WTC11 (cell line): ENCODE results near the gene AOC1. TPM values are rescaled to one million over a fixed set of nuclear protein-coding genes. Genes with fewer than 3 reads are reported as not detected.

ENCODE experiments used
- ATAC-seq: fragments of 200-7000 bp; cut with Tn5 transposase; 2 replicates; pipeline ENCODE4 v1.10.0; 2021; ENCODE audit warnings: mild to moderate bottlenecking, moderate library complexity
- CTCF ChIA-PET: fragments of 300-600 bp; sonication (Branson Sonifier 250); formaldehyde crosslinking; loops from one replicate; lab custom pipeline; 2021; ENCODE audit warnings: antibody characterized with exemption; lab: Charles Lee
- POLR2A ChIA-PET: fragments of 350-600 bp; sonication (Branson Sonifier 250); formaldehyde crosslinking; loops from one replicate; lab custom pipeline; 2021; ENCODE audit warnings: antibody characterized with exemption; lab: Charles Lee
- DNase-seq: peaks from one replicate; pipeline ENCODE4 v3.0.0; 2021; ENCODE audit warnings: low spot score
- H3K27ac Mint-ChIP-seq: 2 replicates; pipeline ENCODE4 v1.8.0; 2021; ENCODE audit warnings: mixed read lengths
- H3K27me3 Mint-ChIP-seq: 2 replicates; pipeline ENCODE4 v1.8.0; 2021; ENCODE audit warnings: low read depth, mild to moderate bottlenecking, moderate library complexity, mixed read lengths
- H3K36me3 Mint-ChIP-seq: 2 replicates; pipeline ENCODE4 v1.8.0; 2021; ENCODE audit warnings: mixed read lengths
- H3K4me1 Mint-ChIP-seq: 2 replicates; pipeline ENCODE4 v1.8.0; 2022; ENCODE audit warnings: mixed read lengths
- H3K4me3 Mint-ChIP-seq: 2 replicates; pipeline ENCODE4 v1.8.0; 2021; ENCODE audit warnings: mild to moderate bottlenecking, moderate library complexity, mixed read lengths
- H3K9me3 Mint-ChIP-seq: 2 replicates; pipeline ENCODE4 v1.8.0; 2021; ENCODE audit warnings: mixed read lengths
- CREB1 ChIP-seq: sonication (generic); formaldehyde crosslinking; IDR thresholded peaks from 2 replicates; pipeline ENCODE4 v1.8.0; 2023; ENCODE audit warnings: mild to moderate bottlenecking, missing genetic modification reagents
- CREM ChIP-seq: sonication (generic); formaldehyde crosslinking; IDR thresholded peaks from 2 replicates; pipeline ENCODE4 v1.8.1; 2022; ENCODE audit warnings: mild to moderate bottlenecking, missing genetic modification reagents, moderate library complexity
- EMX1 ChIP-seq: fragments of 250-450 bp; sonication (Bioruptor Pico); IDR thresholded peaks from 2 replicates; pipeline ENCODE4 v1.8.0; 2021; ENCODE audit warnings: mild to moderate bottlenecking
- ETV6 ChIP-seq: sonication (generic); formaldehyde crosslinking; IDR thresholded peaks from 2 replicates; pipeline ENCODE4 v1.8.1; 2022; ENCODE audit warnings: mild to moderate bottlenecking, missing genetic modification reagents
- FOXP1 ChIP-seq: sonication (generic); formaldehyde crosslinking; IDR thresholded peaks from 2 replicates; pipeline ENCODE4 v1.8.0; 2022; ENCODE audit warnings: missing genetic modification reagents, mild to moderate bottlenecking, moderate library complexity, borderline replicate concordance
- GABPB1 ChIP-seq: sonication (generic); formaldehyde crosslinking; IDR thresholded peaks from 2 replicates; pipeline ENCODE4 v1.8.1; 2023; ENCODE audit warnings: mild to moderate bottlenecking, missing genetic modification reagents
- NFYB ChIP-seq: sonication (generic); formaldehyde crosslinking; conservative IDR thresholded peaks from 2 replicates; pipeline ENCODE4 v1.8.0; 2022; ENCODE audit warnings: low read depth, missing genetic modification reagents
- SMAD3 ChIP-seq: sonication (generic); formaldehyde crosslinking; IDR thresholded peaks from 2 replicates; pipeline ENCODE4 v1.8.0; 2022; ENCODE audit warnings: missing genetic modification reagents, mild to moderate bottlenecking, borderline replicate concordance
- TEAD4 ChIP-seq: sonication (generic); formaldehyde crosslinking; IDR thresholded peaks from 2 replicates; pipeline ENCODE4 v1.8.0; 2022; ENCODE audit warnings: mild to moderate bottlenecking, missing genetic modification reagents
- TP53 ChIP-seq: sonication (generic); formaldehyde crosslinking; IDR thresholded peaks from 2 replicates; pipeline ENCODE4 v1.8.1; 2023; ENCODE audit warnings: mild to moderate bottlenecking, missing genetic modification reagents
- ZNF232 ChIP-seq: sonication (generic); formaldehyde crosslinking; IDR thresholded peaks from 2 replicates; pipeline ENCODE4 v1.8.0; 2022; ENCODE audit warnings: mild to moderate bottlenecking, missing genetic modification reagents
- ZNF263 ChIP-seq: sonication (generic); formaldehyde crosslinking; IDR thresholded peaks from 2 replicates; pipeline ENCODE4 v1.8.1; 2022; ENCODE audit warnings: low read depth, mild to moderate bottlenecking, moderate library complexity, missing genetic modification reagents
- total RNA-seq: library from RNA; stranded (reverse); gene quantifications from 3 replicates; pipeline ENCODE4 v1.2.3, GENCODE V29; 2021
- TF ChIP-seq, protein P1 (sequence below): sonication (generic); formaldehyde crosslinking; IDR thresholded peaks from 2 replicates; pipeline ENCODE4 v1.8.1; 2023; ENCODE audit warnings: mild to moderate bottlenecking, moderate library complexity, missing genetic modification reagents
- TF ChIP-seq, protein P2 (sequence below): sonication (generic); formaldehyde crosslinking; IDR thresholded peaks from 2 replicates; pipeline ENCODE4 v1.8.1; 2023; ENCODE audit warnings: mild to moderate bottlenecking, missing genetic modification reagents, moderate library complexity
- TF ChIP-seq, protein P3 (sequence below): sonication (generic); formaldehyde crosslinking; IDR thresholded peaks from 2 replicates; pipeline ENCODE4 v1.8.1; 2022; ENCODE audit warnings: low read depth, missing genetic modification reagents, borderline replicate concordance
- TF ChIP-seq, protein P4 (sequence below): sonication (generic); formaldehyde crosslinking; IDR thresholded peaks from 2 replicates; pipeline ENCODE4 v1.8.0; 2023; ENCODE audit warnings: missing genetic modification reagents
- TF ChIP-seq, protein P5 (sequence below): sonication (generic); formaldehyde crosslinking; IDR thresholded peaks from 2 replicates; pipeline ENCODE4 v1.8.0; 2022; ENCODE audit warnings: mild to moderate bottlenecking, missing genetic modification reagents
- TF ChIP-seq, protein P6 (sequence below): sonication (generic); formaldehyde crosslinking; IDR thresholded peaks from 2 replicates; pipeline ENCODE4 v1.8.0; 2023; ENCODE audit warnings: missing genetic modification reagents, mild to moderate bottlenecking, borderline replicate concordance
- TF ChIP-seq, protein P7 (sequence below): sonication (generic); formaldehyde crosslinking; IDR thresholded peaks from 2 replicates; pipeline ENCODE4 v1.8.1; 2022; ENCODE audit warnings: missing genetic modification reagents, borderline replicate concordance

The AOC1 gene
- total RNA-seq, 1 experiment from 2014 or later = 0.17 TPM

DNA sequence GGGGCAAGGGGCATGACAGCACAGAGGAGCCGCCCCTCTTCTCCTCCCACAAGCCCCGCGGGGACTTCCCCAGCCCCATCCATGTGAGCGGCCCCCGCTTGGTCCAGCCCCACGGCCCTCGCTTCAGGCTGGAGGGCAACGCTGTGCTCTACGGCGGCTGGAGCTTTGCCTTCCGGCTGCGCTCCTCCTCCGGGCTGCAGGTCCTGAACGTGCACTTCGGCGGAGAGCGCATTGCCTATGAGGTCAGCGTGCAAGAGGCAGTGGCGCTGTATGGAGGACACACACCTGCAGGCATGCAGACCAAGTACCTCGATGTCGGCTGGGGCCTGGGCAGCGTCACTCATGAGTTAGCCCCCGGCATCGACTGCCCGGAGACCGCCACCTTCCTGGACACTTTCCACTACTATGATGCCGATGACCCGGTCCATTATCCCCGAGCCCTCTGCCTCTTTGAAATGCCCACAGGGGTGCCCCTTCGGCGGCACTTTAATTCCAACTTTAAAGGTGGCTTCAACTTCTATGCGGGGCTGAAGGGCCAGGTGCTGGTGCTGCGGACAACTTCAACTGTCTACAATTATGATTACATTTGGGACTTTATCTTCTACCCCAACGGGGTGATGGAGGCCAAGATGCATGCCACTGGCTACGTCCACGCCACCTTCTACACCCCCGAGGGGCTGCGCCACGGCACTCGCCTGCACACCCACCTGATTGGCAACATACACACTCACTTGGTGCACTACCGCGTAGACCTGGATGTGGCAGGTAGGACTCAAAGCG is 5.1 kb downstream of the AOC1 start:
- TF ChIP-seq TEAD4 (CRISPR knock-in tag) (no peak), ZNF232 (no peak)
- TF ChIP-seq, protein P1, sequence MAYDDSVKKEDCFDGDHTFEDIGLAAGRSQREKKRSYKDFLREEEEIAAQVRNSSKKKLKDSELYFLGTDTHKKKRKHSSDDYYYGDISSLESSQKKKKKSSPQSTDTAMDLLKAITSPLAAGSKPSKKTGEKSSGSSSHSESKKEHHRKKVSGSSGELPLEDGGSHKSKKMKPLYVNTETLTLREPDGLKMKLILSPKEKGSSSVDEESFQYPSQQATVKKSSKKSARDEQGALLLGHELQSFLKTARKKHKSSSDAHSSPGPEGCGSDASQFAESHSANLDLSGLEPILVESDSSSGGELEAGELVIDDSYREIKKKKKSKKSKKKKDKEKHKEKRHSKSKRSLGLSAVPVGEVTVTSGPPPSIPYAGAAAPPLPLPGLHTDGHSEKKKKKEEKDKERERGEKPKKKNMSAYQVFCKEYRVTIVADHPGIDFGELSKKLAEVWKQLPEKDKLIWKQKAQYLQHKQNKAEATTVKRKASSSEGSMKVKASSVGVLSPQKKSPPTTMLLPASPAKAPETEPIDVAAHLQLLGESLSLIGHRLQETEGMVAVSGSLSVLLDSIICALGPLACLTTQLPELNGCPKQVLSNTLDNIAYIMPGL (CRISPR knock-in tag) = no peak
- TF ChIP-seq, protein P2, sequence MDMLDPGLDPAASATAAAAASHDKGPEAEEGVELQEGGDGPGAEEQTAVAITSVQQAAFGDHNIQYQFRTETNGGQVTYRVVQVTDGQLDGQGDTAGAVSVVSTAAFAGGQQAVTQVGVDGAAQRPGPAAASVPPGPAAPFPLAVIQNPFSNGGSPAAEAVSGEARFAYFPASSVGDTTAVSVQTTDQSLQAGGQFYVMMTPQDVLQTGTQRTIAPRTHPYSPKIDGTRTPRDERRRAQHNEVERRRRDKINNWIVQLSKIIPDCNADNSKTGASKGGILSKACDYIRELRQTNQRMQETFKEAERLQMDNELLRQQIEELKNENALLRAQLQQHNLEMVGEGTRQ (CRISPR knock-in tag) = no peak
- Mint-ChIP-seq H3K27ac (no peak overlapping the region), H3K4me1 (peaks cover 5% of the 10 kb centered on the region), H3K36me3 (no peaks in the 10 kb centered on the region), H3K9me3 (peaks cover 4% of the 10 kb centered on the region), H3K27me3 (no peaks in the 10 kb centered on the region), H3K4me3 (no peak overlapping the region)
- DNase-seq = no peak
- POLR2A ChIA-PET = no interaction called here
- CTCF ChIA-PET = no interaction called here
- ATAC-seq = no peak

DNA sequence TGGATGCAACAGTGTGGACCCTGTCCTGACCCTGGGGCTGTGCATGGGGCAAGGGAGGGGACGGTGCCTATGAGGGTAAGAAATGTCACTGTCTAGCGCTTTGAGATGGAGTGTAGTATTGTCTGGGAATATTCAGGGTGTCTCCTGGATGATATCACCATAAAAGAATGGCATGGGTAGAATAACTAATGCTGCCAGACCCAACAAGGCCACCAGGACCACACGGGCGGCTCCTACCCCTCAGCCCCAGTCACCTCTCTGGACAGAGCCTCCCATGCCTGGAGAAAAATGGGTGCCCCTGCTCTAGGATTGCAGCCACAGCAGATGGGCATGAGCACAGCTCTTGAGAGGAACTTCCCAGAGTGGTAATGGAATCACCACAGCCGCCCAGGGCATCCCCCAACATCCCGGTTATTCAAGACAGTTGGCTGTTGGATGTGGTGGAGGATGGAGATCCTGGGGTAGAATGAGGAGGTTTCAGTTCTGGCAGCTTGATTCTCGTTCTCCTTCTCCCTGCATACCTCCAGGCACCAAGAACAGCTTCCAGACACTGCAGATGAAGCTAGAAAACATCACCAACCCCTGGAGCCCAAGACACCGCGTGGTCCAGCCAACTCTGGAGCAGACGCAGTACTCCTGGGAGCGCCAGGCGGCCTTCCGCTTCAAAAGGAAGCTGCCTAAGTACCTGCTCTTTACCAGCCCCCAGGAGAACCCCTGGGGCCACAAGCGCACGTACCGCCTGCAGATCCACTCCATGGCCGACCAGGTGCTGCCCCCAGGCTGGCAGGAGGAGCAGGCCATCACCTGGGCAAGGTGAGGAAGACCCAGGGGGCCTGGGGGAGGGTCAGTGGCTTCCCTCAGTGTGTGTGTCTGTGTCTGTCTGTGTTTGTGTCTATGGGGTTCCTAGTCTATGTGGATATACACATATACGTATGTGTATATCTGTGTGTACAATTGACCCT is 6.2 kb downstream of the AOC1 start:
- Mint-ChIP-seq H3K36me3 (peaks cover 5% of the 10 kb centered on the region; the same call in 1 of the 2 replicates), H3K27ac (no peak overlapping the region), H3K4me1 (no peaks in the 10 kb centered on the region), H3K4me3 (no peak overlapping the region), H3K9me3 (peaks cover 14% of the 10 kb centered on the region), H3K27me3 (peaks cover 4% of the 10 kb centered on the region; the same call in 1 of the 2 replicates)
- CTCF ChIA-PET = no interaction called here
- no peak for DNase-seq
- ATAC-seq = no peak
- POLR2A ChIA-PET = no interaction called here
- TF ChIP-seq NFYB (CRISPR knock-in tag) = no peak
- TF ChIP-seq TP53 (CRISPR knock-in tag) = no peak
- TF ChIP-seq CREB1 = no peak
- TF ChIP-seq, protein P3, sequence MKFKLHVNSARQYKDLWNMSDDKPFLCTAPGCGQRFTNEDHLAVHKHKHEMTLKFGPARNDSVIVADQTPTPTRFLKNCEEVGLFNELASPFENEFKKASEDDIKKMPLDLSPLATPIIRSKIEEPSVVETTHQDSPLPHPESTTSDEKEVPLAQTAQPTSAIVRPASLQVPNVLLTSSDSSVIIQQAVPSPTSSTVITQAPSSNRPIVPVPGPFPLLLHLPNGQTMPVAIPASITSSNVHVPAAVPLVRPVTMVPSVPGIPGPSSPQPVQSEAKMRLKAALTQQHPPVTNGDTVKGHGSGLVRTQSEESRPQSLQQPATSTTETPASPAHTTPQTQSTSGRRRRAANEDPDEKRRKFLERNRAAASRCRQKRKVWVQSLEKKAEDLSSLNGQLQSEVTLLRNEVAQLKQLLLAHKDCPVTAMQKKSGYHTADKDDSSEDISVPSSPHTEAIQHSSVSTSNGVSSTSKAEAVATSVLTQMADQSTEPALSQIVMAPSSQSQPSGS = no peak
- TF ChIP-seq SMAD3 (CRISPR knock-in tag) = no peak
- TF ChIP-seq FOXP1 (CRISPR knock-in tag) = no peak
- TF ChIP-seq, protein P4, sequence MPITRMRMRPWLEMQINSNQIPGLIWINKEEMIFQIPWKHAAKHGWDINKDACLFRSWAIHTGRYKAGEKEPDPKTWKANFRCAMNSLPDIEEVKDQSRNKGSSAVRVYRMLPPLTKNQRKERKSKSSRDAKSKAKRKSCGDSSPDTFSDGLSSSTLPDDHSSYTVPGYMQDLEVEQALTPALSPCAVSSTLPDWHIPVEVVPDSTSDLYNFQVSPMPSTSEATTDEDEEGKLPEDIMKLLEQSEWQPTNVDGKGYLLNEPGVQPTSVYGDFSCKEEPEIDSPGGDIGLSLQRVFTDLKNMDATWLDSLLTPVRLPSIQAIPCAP = no peak
- TF ChIP-seq, protein P5, sequence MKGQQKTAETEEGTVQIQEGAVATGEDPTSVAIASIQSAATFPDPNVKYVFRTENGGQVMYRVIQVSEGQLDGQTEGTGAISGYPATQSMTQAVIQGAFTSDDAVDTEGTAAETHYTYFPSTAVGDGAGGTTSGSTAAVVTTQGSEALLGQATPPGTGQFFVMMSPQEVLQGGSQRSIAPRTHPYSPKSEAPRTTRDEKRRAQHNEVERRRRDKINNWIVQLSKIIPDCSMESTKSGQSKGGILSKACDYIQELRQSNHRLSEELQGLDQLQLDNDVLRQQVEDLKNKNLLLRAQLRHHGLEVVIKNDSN (CRISPR knock-in tag) = no peak
- TF ChIP-seq ZNF263 (CRISPR knock-in tag) = no peak
- no peak for TF ChIP-seq ETV6 (CRISPR knock-in tag)
- TF ChIP-seq, protein P6, sequence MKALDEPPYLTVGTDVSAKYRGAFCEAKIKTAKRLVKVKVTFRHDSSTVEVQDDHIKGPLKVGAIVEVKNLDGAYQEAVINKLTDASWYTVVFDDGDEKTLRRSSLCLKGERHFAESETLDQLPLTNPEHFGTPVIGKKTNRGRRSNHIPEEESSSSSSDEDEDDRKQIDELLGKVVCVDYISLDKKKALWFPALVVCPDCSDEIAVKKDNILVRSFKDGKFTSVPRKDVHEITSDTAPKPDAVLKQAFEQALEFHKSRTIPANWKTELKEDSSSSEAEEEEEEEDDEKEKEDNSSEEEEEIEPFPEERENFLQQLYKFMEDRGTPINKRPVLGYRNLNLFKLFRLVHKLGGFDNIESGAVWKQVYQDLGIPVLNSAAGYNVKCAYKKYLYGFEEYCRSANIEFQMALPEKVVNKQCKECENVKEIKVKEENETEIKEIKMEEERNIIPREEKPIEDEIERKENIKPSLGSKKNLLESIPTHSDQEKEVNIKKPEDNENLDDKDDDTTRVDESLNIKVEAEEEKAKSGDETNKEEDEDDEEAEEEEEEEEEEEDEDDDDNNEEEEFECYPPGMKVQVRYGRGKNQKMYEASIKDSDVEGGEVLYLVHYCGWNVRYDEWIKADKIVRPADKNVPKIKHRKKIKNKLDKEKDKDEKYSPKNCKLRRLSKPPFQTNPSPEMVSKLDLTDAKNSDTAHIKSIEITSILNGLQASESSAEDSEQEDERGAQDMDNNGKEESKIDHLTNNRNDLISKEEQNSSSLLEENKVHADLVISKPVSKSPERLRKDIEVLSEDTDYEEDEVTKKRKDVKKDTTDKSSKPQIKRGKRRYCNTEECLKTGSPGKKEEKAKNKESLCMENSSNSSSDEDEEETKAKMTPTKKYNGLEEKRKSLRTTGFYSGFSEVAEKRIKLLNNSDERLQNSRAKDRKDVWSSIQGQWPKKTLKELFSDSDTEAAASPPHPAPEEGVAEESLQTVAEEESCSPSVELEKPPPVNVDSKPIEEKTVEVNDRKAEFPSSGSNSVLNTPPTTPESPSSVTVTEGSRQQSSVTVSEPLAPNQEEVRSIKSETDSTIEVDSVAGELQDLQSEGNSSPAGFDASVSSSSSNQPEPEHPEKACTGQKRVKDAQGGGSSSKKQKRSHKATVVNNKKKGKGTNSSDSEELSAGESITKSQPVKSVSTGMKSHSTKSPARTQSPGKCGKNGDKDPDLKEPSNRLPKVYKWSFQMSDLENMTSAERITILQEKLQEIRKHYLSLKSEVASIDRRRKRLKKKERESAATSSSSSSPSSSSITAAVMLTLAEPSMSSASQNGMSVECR (CRISPR knock-in tag) = no peak
- no peak for TF ChIP-seq EMX1
- TF ChIP-seq, protein P7, sequence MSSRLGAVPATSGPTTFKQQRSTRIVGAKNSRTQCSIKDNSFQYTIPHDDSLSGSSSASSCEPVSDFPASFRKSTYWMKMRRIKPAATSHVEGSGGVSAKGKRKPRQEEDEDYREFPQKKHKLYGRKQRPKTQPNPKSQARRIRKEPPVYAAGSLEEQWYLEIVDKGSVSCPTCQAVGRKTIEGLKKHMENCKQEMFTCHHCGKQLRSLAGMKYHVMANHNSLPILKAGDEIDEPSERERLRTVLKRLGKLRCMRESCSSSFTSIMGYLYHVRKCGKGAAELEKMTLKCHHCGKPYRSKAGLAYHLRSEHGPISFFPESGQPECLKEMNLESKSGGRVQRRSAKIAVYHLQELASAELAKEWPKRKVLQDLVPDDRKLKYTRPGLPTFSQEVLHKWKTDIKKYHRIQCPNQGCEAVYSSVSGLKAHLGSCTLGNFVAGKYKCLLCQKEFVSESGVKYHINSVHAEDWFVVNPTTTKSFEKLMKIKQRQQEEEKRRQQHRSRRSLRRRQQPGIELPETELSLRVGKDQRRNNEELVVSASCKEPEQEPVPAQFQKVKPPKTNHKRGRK = no peak
- TF ChIP-seq CREM (CRISPR knock-in tag) = no peak
- no peak for TF ChIP-seq GABPB1 (CRISPR knock-in tag)
